ENCODE measurements around the gene ARHGEF28. TPM values are rescaled to one million over a fixed set of nuclear protein-coding genes. Genes with fewer than 3 reads are reported as not detected.

Gene ARHGEF28
- total and polyA plus RNA-seq, 7 experiments from 2014 or later: 0.03 to 0.47 TPM; not detected in 5

GRCh38 chr5:73818357-73818756, 192.4 kb downstream of the ARHGEF28 start:
- Mint-ChIP-seq H3K4me3 (no peak overlapping the region), H3K4me1 (peaks cover 0 to 4% (median 0%) of the 10 kb centered on the region in 7 donors), H3K36me3 (no peaks in the 10 kb centered on the region), H3K27ac (no peak overlapping the region), H3K9me3 (no peaks in the 10 kb centered on the region), H3K27me3 (peaks cover 4 to 19% (median 13%) of the 10 kb centered on the region in 5 donors)
- no peak for ATAC-seq
- no peaks in the 10 kb centered on the region for H3K9me3 ChIP-seq (ENCODE audit: control insufficient read depth in 2 of 3, low read length in 3 of 3)
- ChIA-PET CTCF (no interaction called here), POLR2A (no interaction called here)
- no peaks in the 10 kb centered on the region for H3K4me1 ChIP-seq (ENCODE audit: control insufficient read depth in 2 of 2, insufficient read depth in 2 of 2, low read length in 2 of 2)
- H3K4me3 ChIP-seq (ENCODE audit: low read length): no peak overlapping the region
- no peak for DNase-seq
- no peaks in the 10 kb centered on the region for H3K36me3 ChIP-seq (ENCODE audit: control insufficient read depth in 2 of 3, insufficient read depth in 3 of 3, low read length in 3 of 3)
- no peak overlapping the region for H3K27ac ChIP-seq (ENCODE audit: low read depth, low read length)
- intact Hi-C loops (cut with micrococcal nuclease): no loop called here
- H3K27me3 ChIP-seq (ENCODE audit: control insufficient read depth in 2 of 2, insufficient read depth in 2 of 2, low read length in 2 of 2): no peaks in the 10 kb centered on the region

DNA sequence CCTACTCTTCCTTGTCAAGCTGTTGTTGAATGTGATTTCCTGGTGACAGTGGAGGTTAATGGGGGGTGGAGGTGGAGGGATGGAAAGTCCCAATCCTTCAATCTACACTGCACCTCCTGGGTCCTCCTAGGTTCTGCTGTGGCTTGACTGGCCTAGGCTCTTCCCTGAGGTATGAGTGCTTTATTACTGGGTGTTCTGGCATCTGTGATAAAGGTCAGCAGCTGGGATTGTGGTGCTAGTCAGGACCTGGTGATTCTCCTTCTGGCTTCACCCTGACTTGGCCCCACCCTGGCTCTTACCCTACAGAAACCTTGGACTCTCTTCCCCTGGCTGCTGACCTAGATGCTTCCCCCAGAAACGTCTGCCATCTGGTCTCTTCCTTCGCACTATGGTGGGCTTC, 194.3 kb downstream of the ARHGEF28 start:
- Mint-ChIP-seq H3K4me1 (no peaks in the 10 kb centered on the region), H3K36me3 (no peaks in the 10 kb centered on the region), H3K27me3 (peaks cover 4 to 11% (median 11%) of the 10 kb centered on the region in 5 donors), H3K4me3 (no peak overlapping the region), H3K9me3 (peaks cover 0 to 2% (median 0%) of the 10 kb centered on the region in 11 donors), H3K27ac (no peak overlapping the region)
- ATAC-seq (no peak), DNase-seq (no peak)
- H3K4me1 ChIP-seq (ENCODE audit: control insufficient read depth in 2 of 2, insufficient read depth in 2 of 2, low read length in 2 of 2): no peaks in the 10 kb centered on the region
- intact Hi-C loops (cut with micrococcal nuclease): no loop called here
- no peak overlapping the region for H3K4me3 ChIP-seq (ENCODE audit: low read length)
- POLR2A ChIA-PET: no interaction called here
- no peak overlapping the region for H3K27ac ChIP-seq (ENCODE audit: low read depth, low read length)
- CTCF ChIA-PET: no interaction called here
- H3K27me3 ChIP-seq (ENCODE audit: control insufficient read depth in 2 of 2, insufficient read depth in 2 of 2, low read length in 2 of 2): no peaks in the 10 kb centered on the region
- no peaks in the 10 kb centered on the region for H3K36me3 ChIP-seq (ENCODE audit: control insufficient read depth in 2 of 3, insufficient read depth in 3 of 3, low read length in 3 of 3)
- no peaks in the 10 kb centered on the region for H3K9me3 ChIP-seq (ENCODE audit: control insufficient read depth in 2 of 3, low read length in 3 of 3)

DNA sequence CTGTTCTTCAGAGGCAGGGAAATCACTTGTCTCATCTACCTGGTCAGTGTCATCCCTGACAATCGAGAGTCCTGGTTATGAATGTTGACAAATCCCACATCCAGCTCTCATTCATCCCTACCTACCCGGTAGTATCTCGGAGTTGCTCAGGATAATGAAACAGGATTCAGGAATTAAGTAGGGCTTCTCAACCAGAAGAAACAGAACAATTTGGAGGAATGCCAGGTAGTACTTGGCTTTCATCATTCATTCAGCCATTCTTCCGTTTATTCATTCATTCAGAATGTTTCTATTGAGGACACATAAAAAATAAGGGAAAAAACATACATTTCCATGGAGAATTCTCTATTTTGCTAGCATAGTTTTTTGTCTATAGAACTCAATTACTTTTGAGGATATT, 195.0 kb downstream of the ARHGEF28 start:
- ATAC-seq (no peak), DNase-seq (no peak)
- H3K36me3 ChIP-seq (ENCODE audit: control insufficient read depth in 2 of 3, insufficient read depth in 3 of 3, low read length in 3 of 3): no peaks in the 10 kb centered on the region
- H3K4me3 Mint-ChIP-seq: no peak overlapping the region
- H3K27me3 Mint-ChIP-seq: peaks cover 0 to 10% (median 7%) of the 10 kb centered on the region in 5 donors
- H3K27ac ChIP-seq (ENCODE audit: low read depth, low read length): no peak overlapping the region
- H3K36me3 Mint-ChIP-seq: no peaks in the 10 kb centered on the region
- ChIA-PET POLR2A (no interaction called here), CTCF (no interaction called here)
- peaks cover 0 to 2% (median 0%) of the 10 kb centered on the region in 11 donors for H3K9me3 Mint-ChIP-seq
- H3K27ac Mint-ChIP-seq: no peak overlapping the region
- no peaks in the 10 kb centered on the region for H3K4me1 ChIP-seq (ENCODE audit: control insufficient read depth in 2 of 2, insufficient read depth in 2 of 2, low read length in 2 of 2)
- no peaks in the 10 kb centered on the region for H3K27me3 ChIP-seq (ENCODE audit: control insufficient read depth in 2 of 2, insufficient read depth in 2 of 2, low read length in 2 of 2)
- intact Hi-C loops (cut with micrococcal nuclease): no loop called here
- H3K9me3 ChIP-seq (ENCODE audit: control insufficient read depth in 2 of 3, low read length in 3 of 3): no peaks in the 10 kb centered on the region
- no peaks in the 10 kb centered on the region for H3K4me1 Mint-ChIP-seq
- H3K4me3 ChIP-seq (ENCODE audit: low read length): no peak overlapping the region

DNA sequence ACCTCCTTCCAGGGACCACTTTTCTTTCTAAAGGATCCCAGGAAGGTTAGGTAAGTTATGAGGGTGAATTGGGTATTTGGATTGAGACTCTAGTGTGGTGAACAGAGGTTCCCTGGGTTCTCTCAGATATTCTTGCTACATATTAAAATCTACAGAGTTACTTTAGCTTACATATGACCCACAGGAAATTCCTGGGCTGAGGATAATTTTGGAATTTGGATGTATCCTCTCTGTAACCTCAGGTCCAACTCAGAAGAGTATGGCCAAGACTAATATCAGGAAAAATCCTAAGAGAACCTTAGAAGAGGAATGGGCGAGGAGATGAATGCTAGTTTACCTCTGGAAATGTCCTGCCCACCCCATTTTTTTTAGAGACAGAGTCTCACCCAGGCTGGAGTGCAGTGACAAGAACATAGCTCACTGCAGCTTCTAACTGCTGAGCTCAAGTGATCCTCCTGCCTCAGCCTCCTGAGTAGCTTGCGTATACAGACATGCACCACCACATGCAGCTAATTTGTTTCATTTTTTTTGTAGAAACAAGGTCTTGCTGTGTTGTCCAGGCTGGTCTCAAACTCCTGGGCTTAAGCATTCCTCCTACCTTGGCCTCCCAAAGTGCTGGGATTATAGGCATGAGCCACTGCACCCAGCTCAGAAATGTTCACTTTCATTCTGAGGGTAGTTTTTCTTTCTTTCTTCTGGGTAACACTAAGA, 196.4 kb downstream of the ARHGEF28 start:
- H3K4me3 Mint-ChIP-seq: no peak overlapping the region
- no peaks in the 10 kb centered on the region for H3K4me1 ChIP-seq (ENCODE audit: control insufficient read depth in 2 of 2, insufficient read depth in 2 of 2, low read length in 2 of 2)
- H3K27ac Mint-ChIP-seq: no peak overlapping the region
- H3K9me3 Mint-ChIP-seq: peaks cover 0 to 2% (median 0%) of the 10 kb centered on the region in 11 donors
- H3K9me3 ChIP-seq (ENCODE audit: control insufficient read depth in 2 of 3, low read length in 3 of 3): no peaks in the 10 kb centered on the region
- DNase-seq: no peak
- intact Hi-C loops (cut with micrococcal nuclease): no loop called here
- no peaks in the 10 kb centered on the region for H3K4me1 Mint-ChIP-seq
- H3K4me3 ChIP-seq (ENCODE audit: low read length): no peak overlapping the region
- no peak for ATAC-seq
- ChIA-PET POLR2A (no interaction called here), CTCF (no interaction called here)
- no peaks in the 10 kb centered on the region for H3K36me3 Mint-ChIP-seq
- H3K27ac ChIP-seq (ENCODE audit: low read depth, low read length): no peak overlapping the region
- no peaks in the 10 kb centered on the region for H3K27me3 ChIP-seq (ENCODE audit: control insufficient read depth in 2 of 2, insufficient read depth in 2 of 2, low read length in 2 of 2)
- H3K27me3 Mint-ChIP-seq: peaks cover 0 to 9% (median 5%) of the 10 kb centered on the region in 5 donors
- H3K36me3 ChIP-seq (ENCODE audit: control insufficient read depth in 2 of 3, insufficient read depth in 3 of 3, low read length in 3 of 3): no peaks in the 10 kb centered on the region

GRCh38 chr5:73822989-73823339, 197.0 kb downstream of the ARHGEF28 start:
- H3K9me3 Mint-ChIP-seq: peaks cover 0 to 2% (median 0%) of the 10 kb centered on the region in 11 donors
- DNase-seq (no peak), ATAC-seq (no peak)
- no peak overlapping the region for H3K4me3 Mint-ChIP-seq
- Histone ChIP-seq H3K27me3 (ENCODE audit: control insufficient read depth in 2 of 2, insufficient read depth in 2 of 2, low read length in 2 of 2) (no peaks in the 10 kb centered on the region), H3K27ac (ENCODE audit: low read depth, low read length) (no peak overlapping the region), H3K9me3 (ENCODE audit: control insufficient read depth in 2 of 3, low read length in 3 of 3) (no peaks in the 10 kb centered on the region), H3K36me3 (ENCODE audit: control insufficient read depth in 2 of 3, insufficient read depth in 3 of 3, low read length in 3 of 3) (no peaks in the 10 kb centered on the region), H3K4me1 (ENCODE audit: control insufficient read depth in 2 of 2, insufficient read depth in 2 of 2, low read length in 2 of 2) (no peaks in the 10 kb centered on the region), H3K4me3 (ENCODE audit: low read length) (no peak overlapping the region)
- no peak overlapping the region for H3K27ac Mint-ChIP-seq
- intact Hi-C loops (cut with micrococcal nuclease): no loop called here
- peaks cover 0 to 9% (median 5%) of the 10 kb centered on the region in 5 donors for H3K27me3 Mint-ChIP-seq
- ChIA-PET CTCF (no interaction called here), POLR2A (no interaction called here)
- no peaks in the 10 kb centered on the region for H3K4me1 Mint-ChIP-seq
- H3K36me3 Mint-ChIP-seq: no peaks in the 10 kb centered on the region

DNA sequence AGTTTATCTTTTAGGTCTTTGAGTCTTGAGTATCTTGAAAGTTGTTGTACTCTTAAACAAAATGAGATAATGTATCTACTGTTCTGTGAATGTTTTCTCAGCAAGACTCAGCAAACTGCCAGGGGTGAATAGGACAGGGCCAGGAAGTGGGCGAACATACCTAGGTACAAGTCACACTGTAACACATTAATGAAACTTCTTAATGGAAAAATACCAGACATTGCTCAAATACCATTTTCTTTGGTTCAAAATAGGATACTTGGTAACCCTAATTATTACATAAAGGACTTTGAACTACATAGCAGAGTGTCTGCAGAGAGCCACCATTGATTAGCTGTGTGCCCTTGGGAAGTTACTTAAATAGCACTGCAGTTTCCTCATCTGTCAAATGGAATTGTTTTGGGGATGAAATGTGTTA, 197.5 kb downstream of the ARHGEF28 start:
- intact Hi-C loops (cut with micrococcal nuclease): no loop called here
- Mint-ChIP-seq H3K27me3 (peaks cover under 1 to 9% (median 6%) of the 10 kb centered on the region in 5 donors), H3K9me3 (peaks cover 0 to 2% (median 0%) of the 10 kb centered on the region in 11 donors), H3K4me1 (no peaks in the 10 kb centered on the region), H3K4me3 (no peak overlapping the region), H3K27ac (no peak overlapping the region), H3K36me3 (no peaks in the 10 kb centered on the region)
- no peak overlapping the region for H3K4me3 ChIP-seq (ENCODE audit: low read length)
- H3K27ac ChIP-seq (ENCODE audit: low read depth, low read length): no peak overlapping the region
- H3K4me1 ChIP-seq (ENCODE audit: control insufficient read depth in 2 of 2, insufficient read depth in 2 of 2, low read length in 2 of 2): no peaks in the 10 kb centered on the region
- ChIA-PET POLR2A (no interaction called here), CTCF (no interaction called here)
- no peak for ATAC-seq
- no peaks in the 10 kb centered on the region for H3K36me3 ChIP-seq (ENCODE audit: control insufficient read depth in 2 of 3, insufficient read depth in 3 of 3, low read length in 3 of 3)
- no peaks in the 10 kb centered on the region for H3K27me3 ChIP-seq (ENCODE audit: control insufficient read depth in 2 of 2, insufficient read depth in 2 of 2, low read length in 2 of 2)
- no peak for DNase-seq
- no peaks in the 10 kb centered on the region for H3K9me3 ChIP-seq (ENCODE audit: control insufficient read depth in 2 of 3, low read length in 3 of 3)

DNA sequence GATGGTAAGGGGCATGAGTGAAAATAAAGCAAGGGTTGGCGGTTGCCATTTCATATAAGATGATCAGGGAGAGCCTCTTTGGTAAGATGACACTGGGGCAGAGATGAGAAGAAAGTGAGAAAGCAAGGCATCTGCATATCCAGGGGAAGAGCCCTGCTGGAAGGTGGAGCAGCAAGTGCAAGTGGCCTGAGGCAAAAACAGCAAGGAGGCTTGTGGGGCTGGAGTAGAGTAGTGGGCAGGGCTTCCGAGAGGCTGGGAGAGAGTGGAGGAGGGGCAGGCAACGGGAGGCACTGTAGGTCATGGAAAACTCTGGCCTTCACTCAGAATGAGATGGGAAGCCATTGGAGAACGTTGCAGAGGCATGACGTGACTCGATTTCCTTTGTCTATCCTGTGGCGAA, 199.2 kb downstream of the ARHGEF28 start:
- intact Hi-C loops (cut with micrococcal nuclease): no loop called here
- H3K4me3 Mint-ChIP-seq: no peak overlapping the region

More for the DNA sequence above, 199.2 kb downstream of the ARHGEF28 start:
- Histone ChIP-seq H3K4me3 (ENCODE audit: low read length) (no peak overlapping the region), H3K36me3 (ENCODE audit: control insufficient read depth in 2 of 3, insufficient read depth in 3 of 3, low read length in 3 of 3) (no peaks in the 10 kb centered on the region), H3K4me1 (ENCODE audit: control insufficient read depth in 2 of 2, insufficient read depth in 2 of 2, low read length in 2 of 2) (no peaks in the 10 kb centered on the region), H3K27me3 (ENCODE audit: control insufficient read depth in 2 of 2, insufficient read depth in 2 of 2, low read length in 2 of 2) (no peaks in the 10 kb centered on the region), H3K27ac (ENCODE audit: low read depth, low read length) (no peak overlapping the region), H3K9me3 (ENCODE audit: control insufficient read depth in 2 of 3, low read length in 3 of 3) (no peaks in the 10 kb centered on the region)
- CTCF ChIA-PET: no interaction called here
- Mint-ChIP-seq H3K9me3 (peaks cover 0 to 2% (median 0%) of the 10 kb centered on the region in 11 donors), H3K27me3 (peaks cover 4 to 17% (median 7%) of the 10 kb centered on the region in 5 donors), H3K27ac (no peak overlapping the region), H3K36me3 (no peaks in the 10 kb centered on the region), H3K4me1 (no peaks in the 10 kb centered on the region)
- no peak for DNase-seq
- ATAC-seq: no peak
- POLR2A ChIA-PET: no interaction called here

All from naive thymus-derived CD4-positive, alpha-beta T cell (primary cell).